HEK293 (cell line): ENCODE data around the gene AGK.

Source experiments
- CTCF ChIA-PET: fragments of 350-600 bp; formaldehyde crosslinking; extraction: SDS; loops from one replicate; lab custom pipeline; 2021; ENCODE audit warnings: antibody characterized with exemption; lab: Yijun Ruan, JAX
- POLR2A ChIA-PET: fragments of 300-600 bp; formaldehyde crosslinking; extraction: SDS; loops from one replicate; lab custom pipeline; 2020; ENCODE audit warnings: antibody characterized with exemption, inconsistent platforms; lab: Yijun Ruan, JAX
- H3K27ac ChIP-seq: fragments of 200-500 bp; sonication (Bioruptor generic); 2 replicates; pipeline ENCODE4 v1.5.1; 2014; ENCODE audit warnings: low read depth, low read length, control low read depth, inconsistent platforms; ENCODE audit errors: extremely low read depth
- H3K36me3 ChIP-seq, 2 experiments: fragments of 200-500 bp in 1 of 2; sonication (Bioruptor generic) in 1 of 2; 1 replicate in 1 of 2; 2 replicates in 1 of 2; pipeline ENCODE4 v1.5.1; 2014 to 2017; ENCODE audit warnings: inconsistent platforms in 2 of 2, low read length in 2 of 2; ENCODE audit not compliant: control insufficient read depth in 2 of 2, insufficient read depth in 1 of 2
- H3K4me1 ChIP-seq: fragments of 200-500 bp; sonication (Bioruptor generic); 2 replicates; pipeline ENCODE4 v1.5.1; 2014; ENCODE audit warnings: mild to moderate bottlenecking, low read length, inconsistent platforms; ENCODE audit not compliant: control insufficient read depth, insufficient read depth
- H3K4me3 ChIP-seq: 2 replicates; pipeline ENCODE4 v1.5.1; 2011; ENCODE audit warnings: low read depth, mild to moderate bottlenecking, control low read depth, low read length, moderate library complexity
- H3K9me3 ChIP-seq: fragments of 200-500 bp; sonication (Bioruptor generic); 2 replicates; pipeline ENCODE4 v1.5.1; 2014; ENCODE audit warnings: low read depth, low read length, inconsistent platforms; ENCODE audit not compliant: control insufficient read depth, insufficient read depth
- EGR2 ChIP-seq: fragments of 450-650 bp; formaldehyde crosslinking; IDR thresholded peaks from 2 replicates; pipeline ENCODE4 v1.5.1; 2016; ENCODE audit warnings: low read depth, missing biosample characterization, missing genetic modification characterization
- GLI4 ChIP-seq: fragments of 450-650 bp; formaldehyde crosslinking; IDR thresholded peaks from 2 replicates; pipeline ENCODE4 v1.5.1; 2016; ENCODE audit warnings: missing biosample characterization, missing genetic modification characterization
- HOXC10 ChIP-seq: sonication (generic); formaldehyde crosslinking; IDR thresholded peaks from 2 replicates; pipeline ENCODE4 v1.8.1; 2023; ENCODE audit warnings: mild to moderate bottlenecking, missing genetic modification reagents
- KLF1 ChIP-seq: fragments of 450-650 bp; formaldehyde crosslinking; IDR thresholded peaks from 2 replicates; pipeline ENCODE4 v1.5.1; 2016; ENCODE audit warnings: missing biosample characterization, missing genetic modification characterization
- ZBTB21 ChIP-seq: fragments of 450-650 bp; formaldehyde crosslinking; IDR thresholded peaks from 2 replicates; pipeline ENCODE4 v1.5.1; 2017; ENCODE audit warnings: missing biosample characterization, missing genetic modification characterization
- ZBTB8A ChIP-seq: fragments of 450-650 bp; formaldehyde crosslinking; IDR thresholded peaks from 2 replicates; pipeline ENCODE4 v1.5.1; 2016; ENCODE audit warnings: missing biosample characterization, missing genetic modification characterization
- ZFHX2 ChIP-seq: fragments of 450-650 bp; formaldehyde crosslinking; conservative IDR thresholded peaks from 2 replicates; pipeline ENCODE4 v1.5.1; 2016; ENCODE audit warnings: missing biosample characterization, missing genetic modification characterization
- ZFP41 ChIP-seq: fragments of 450-650 bp; formaldehyde crosslinking; IDR thresholded peaks from 2 replicates; pipeline ENCODE4 v1.5.1; 2016; ENCODE audit warnings: missing biosample characterization, missing genetic modification characterization, borderline replicate concordance
- ZNF133 ChIP-seq: fragments of 450-650 bp; formaldehyde crosslinking; IDR thresholded peaks from 2 replicates; pipeline ENCODE4 v1.5.1; 2016; ENCODE audit warnings: missing biosample characterization, missing genetic modification characterization
- ZNF146 ChIP-seq: fragments of 450-650 bp; formaldehyde crosslinking; IDR thresholded peaks from 2 replicates; pipeline ENCODE4 v1.5.1; 2016; ENCODE audit warnings: missing biosample characterization, missing genetic modification characterization
- ZNF19 ChIP-seq: fragments of 450-650 bp; formaldehyde crosslinking; IDR thresholded peaks from 2 replicates; pipeline ENCODE4; 2016; ENCODE audit warnings: missing biosample characterization, missing genetic modification characterization, low read depth
- ZNF23 ChIP-seq: fragments of 450-650 bp; formaldehyde crosslinking; IDR thresholded peaks from 2 replicates; pipeline ENCODE4 v1.5.1; 2016; ENCODE audit warnings: missing biosample characterization, missing genetic modification characterization, borderline replicate concordance
- ZNF239 ChIP-seq: fragments of 450-650 bp; formaldehyde crosslinking; IDR thresholded peaks from 2 replicates; pipeline ENCODE4 v1.5.1; 2016; ENCODE audit warnings: missing biosample characterization, missing genetic modification characterization
- ZNF266 ChIP-seq: fragments of 450-650 bp; formaldehyde crosslinking; IDR thresholded peaks from 2 replicates; pipeline ENCODE4 v1.5.1; 2016; ENCODE audit warnings: missing biosample characterization, missing genetic modification characterization, low read depth
- ZNF37A ChIP-seq: fragments of 450-650 bp; IDR thresholded peaks from 2 replicates; pipeline ENCODE4 v1.5.1; 2018; ENCODE audit warnings: missing biosample characterization, missing genetic modification characterization
- ZNF501 ChIP-seq: fragments of 450-650 bp; formaldehyde crosslinking; IDR thresholded peaks from 2 replicates; pipeline ENCODE4 v1.5.1; 2016; ENCODE audit warnings: missing biosample characterization, missing genetic modification characterization
- ZNF514 ChIP-seq: fragments of 450-650 bp; formaldehyde crosslinking; IDR thresholded peaks from 2 replicates; pipeline ENCODE4 v1.5.1; 2016; ENCODE audit warnings: missing biosample characterization, missing genetic modification characterization
- ZNF571 ChIP-seq: fragments of 450-650 bp; formaldehyde crosslinking; IDR thresholded peaks from 2 replicates; pipeline ENCODE4 v1.5.0; 2017; ENCODE audit warnings: missing biosample characterization, missing genetic modification characterization
- ZNF76 ChIP-seq: fragments of 450-650 bp; formaldehyde crosslinking; IDR thresholded peaks from 2 replicates; pipeline ENCODE4; 2016; ENCODE audit warnings: low read depth, missing biosample characterization, missing genetic modification characterization, borderline replicate concordance
- ZNF791 ChIP-seq: fragments of 450-650 bp; formaldehyde crosslinking; IDR thresholded peaks from 2 replicates; pipeline ENCODE4 v1.5.1; 2016; ENCODE audit warnings: missing biosample characterization, missing genetic modification characterization
- ZNF843 ChIP-seq: fragments of 450-650 bp; formaldehyde crosslinking; IDR thresholded peaks from 2 replicates; pipeline ENCODE4 v1.5.1; 2016; ENCODE audit warnings: missing biosample characterization, missing genetic modification characterization
- TF ChIP-seq, protein P1 (sequence below): fragments of 450-650 bp; formaldehyde crosslinking; IDR thresholded peaks from 2 replicates; pipeline ENCODE4; 2016; ENCODE audit warnings: missing biosample characterization, missing genetic modification characterization
- TF ChIP-seq, protein P2 (sequence below): fragments of 450-650 bp; formaldehyde crosslinking; IDR thresholded peaks from 2 replicates; pipeline ENCODE4 v1.5.1; 2016; ENCODE audit warnings: missing biosample characterization, missing genetic modification characterization

Gene AGK

DNA sequence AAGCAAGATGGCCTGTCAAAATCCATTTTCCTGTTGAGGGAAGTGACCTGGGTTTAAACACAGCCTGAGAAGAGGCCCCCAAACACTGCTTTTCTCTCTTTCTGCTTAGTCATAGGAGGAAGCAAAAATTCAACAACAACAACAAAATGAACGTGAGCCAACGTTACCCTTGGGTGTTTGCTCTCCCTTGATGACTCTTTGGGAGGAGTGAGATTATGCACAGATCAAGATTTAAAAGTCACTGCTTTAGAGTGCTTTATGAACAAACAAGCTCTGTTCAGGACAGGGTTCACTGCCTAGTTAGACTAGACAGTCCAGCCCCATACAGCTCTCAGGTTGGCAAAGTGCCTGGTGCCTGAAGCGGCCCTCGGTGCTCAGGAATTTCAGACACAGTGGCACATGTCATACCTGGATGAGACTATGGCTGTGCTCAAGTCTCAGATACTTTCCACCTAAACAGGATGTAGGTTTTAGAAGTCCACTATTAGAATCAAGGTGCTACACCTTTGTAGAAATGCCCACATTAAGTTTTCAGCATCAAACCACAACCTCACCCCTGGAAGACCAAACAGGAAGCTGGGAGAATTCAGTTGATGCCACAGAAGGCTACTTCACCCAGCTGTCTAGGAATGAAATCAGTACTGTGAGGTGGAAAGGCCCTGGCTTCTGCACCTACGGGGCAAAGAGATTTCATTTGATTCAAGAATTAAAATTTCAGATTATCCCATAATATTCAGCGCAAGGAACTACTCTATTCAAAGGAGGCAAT, 112.1 kb downstream of the AGK start:
- no peak overlapping the region for H3K27ac ChIP-seq
- TF ChIP-seq HOXC10 (CRISPR knock-in tag) (no peak), ZNF37A (tag by site-specific recombination) (no peak), ZNF266 (tag by site-specific recombination) (no peak), KLF1 (tag by site-specific recombination) (no peak), GLI4 (tag by site-specific recombination) (no peak), ZNF146 (tag by site-specific recombination) (no peak), ZNF19 (no peak), ZNF514 (tag by site-specific recombination) (no peak)
- no peak overlapping the region for H3K4me3 ChIP-seq
- CTCF ChIA-PET: interaction anchor here (1.0 to 1.7 kb wide), 2 partner anchors 9 to 13 kb away, joined by 4 to 5 read pairs; no protein-coding TSS in a partner anchor
- POLR2A ChIA-PET: no interaction called here
- no peaks in the 10 kb centered on the region for H3K4me1 ChIP-seq
- H3K36me3 ChIP-seq: peaks cover 0 to 76% of the 10 kb centered on the region in 2 experiments; a peak in 1 of 3 replicates
- no peaks in the 10 kb centered on the region for H3K9me3 ChIP-seq

DNA sequence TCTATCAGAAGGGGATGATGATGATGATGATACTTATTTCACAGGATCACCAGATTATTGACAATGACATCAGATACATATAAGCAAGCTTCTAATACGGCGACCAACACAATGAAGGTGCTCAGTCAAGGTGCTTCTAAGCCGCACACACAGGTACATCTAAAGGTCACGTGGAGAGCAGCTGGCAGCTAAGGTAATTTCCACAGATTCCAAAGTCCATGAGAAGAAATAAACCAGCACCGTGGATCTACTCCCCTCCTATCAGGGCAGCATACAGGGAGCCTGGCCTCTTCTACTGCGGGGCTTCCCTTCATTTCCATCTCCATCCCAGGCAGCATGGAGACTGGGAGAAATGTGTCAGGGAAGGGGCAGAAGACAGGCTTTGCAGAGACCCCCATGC, 113.2 kb downstream of the AGK start:
- Histone ChIP-seq H3K4me3 (no peak overlapping the region), H3K27ac (no peak overlapping the region), H3K36me3 (peaks cover 0 to 64% of the 10 kb centered on the region in 2 experiments; a peak in 1 of 3 replicates), H3K4me1 (no peaks in the 10 kb centered on the region), H3K9me3 (no peaks in the 10 kb centered on the region)
- POLR2A ChIA-PET: no interaction called here
- TF ChIP-seq ZNF843 (tag by site-specific recombination) (no peak), ZNF791 (tag by site-specific recombination) (no peak), ZNF76 (tag by site-specific recombination) (no peak), ZNF239 (tag by site-specific recombination) (no peak), ZFP41 (tag by site-specific recombination) (no peak), ZNF571 (no peak), ZBTB8A (tag by site-specific recombination) (no peak), ZBTB21 (no peak), ZNF501 (tag by site-specific recombination) (no peak), ZNF23 (tag by site-specific recombination) (no peak), ZNF133 (tag by site-specific recombination) (no peak)
- TF ChIP-seq, protein P1, sequence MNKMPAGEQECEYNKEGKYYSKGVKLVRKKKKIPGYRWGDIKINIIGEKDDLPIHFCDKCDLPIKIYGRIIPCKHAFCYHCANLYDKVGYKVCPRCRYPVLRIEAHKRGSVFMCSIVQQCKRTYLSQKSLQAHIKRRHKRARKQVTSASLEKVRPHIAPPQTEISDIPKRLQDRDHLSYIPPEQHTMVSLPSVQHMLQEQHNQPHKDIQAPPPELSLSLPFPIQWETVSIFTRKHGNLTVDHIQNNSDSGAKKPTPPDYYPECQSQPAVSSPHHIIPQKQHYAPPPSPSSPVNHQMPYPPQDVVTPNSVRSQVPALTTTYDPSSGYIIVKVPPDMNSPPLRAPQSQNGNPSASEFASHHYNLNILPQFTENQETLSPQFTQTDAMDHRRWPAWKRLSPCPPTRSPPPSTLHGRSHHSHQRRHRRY: no peak
- CTCF ChIA-PET: interaction anchor here (1.7 kb wide), 1 partner anchor 10 kb away, joined by 5 read pairs; no protein-coding TSS in a partner anchor

DNA sequence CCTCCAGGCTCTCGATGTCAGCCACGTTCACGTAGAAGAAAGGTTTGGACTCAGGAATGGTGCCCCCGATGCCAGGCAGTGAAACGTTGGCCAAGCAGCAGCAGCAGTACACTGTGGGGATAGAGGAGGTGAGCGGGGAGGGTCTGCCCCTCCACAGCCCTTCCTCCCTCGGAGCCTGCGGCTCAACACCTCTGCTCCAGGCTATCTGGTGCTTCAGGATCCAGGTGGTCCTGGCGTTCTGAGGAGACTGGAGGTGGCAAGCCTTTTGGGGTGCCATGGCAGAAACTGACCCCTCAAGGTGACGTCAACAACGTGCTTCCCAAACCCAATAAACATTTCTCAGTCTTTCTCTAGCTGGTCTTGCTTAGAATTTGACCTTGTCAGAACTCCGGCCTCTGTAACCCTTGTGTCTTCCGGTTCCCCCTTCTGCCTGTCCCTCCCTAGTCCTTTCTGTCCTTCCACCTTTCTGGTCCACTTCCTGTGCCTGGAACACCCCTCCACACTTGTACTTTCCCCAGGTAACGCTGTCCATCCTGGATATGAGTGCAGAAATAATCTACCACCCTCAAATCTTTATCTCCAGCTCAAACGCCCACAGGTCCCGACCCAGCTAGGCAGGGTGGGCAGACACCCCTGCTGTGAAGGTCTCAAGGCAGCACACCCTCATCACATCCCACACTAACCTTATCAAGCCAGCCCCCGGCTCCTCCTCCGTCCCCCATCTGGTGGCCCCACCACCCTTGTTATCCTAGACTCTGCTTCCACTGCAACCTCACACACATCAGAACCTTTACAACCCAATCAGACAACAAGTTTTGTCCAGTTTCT, 114.2 kb downstream of the AGK start:
- Histone ChIP-seq H3K9me3 (no peaks in the 10 kb centered on the region), H3K36me3 (peaks cover 0 to 54% of the 10 kb centered on the region in 2 experiments; a peak in 1 of 3 replicates), H3K27ac (no peak overlapping the region), H3K4me1 (no peaks in the 10 kb centered on the region), H3K4me3 (no peak overlapping the region)
- ChIA-PET CTCF (no interaction called here), POLR2A (no interaction called here)
- TF ChIP-seq EGR2: peak; percentile 99
- TF ChIP-seq, protein P2, sequence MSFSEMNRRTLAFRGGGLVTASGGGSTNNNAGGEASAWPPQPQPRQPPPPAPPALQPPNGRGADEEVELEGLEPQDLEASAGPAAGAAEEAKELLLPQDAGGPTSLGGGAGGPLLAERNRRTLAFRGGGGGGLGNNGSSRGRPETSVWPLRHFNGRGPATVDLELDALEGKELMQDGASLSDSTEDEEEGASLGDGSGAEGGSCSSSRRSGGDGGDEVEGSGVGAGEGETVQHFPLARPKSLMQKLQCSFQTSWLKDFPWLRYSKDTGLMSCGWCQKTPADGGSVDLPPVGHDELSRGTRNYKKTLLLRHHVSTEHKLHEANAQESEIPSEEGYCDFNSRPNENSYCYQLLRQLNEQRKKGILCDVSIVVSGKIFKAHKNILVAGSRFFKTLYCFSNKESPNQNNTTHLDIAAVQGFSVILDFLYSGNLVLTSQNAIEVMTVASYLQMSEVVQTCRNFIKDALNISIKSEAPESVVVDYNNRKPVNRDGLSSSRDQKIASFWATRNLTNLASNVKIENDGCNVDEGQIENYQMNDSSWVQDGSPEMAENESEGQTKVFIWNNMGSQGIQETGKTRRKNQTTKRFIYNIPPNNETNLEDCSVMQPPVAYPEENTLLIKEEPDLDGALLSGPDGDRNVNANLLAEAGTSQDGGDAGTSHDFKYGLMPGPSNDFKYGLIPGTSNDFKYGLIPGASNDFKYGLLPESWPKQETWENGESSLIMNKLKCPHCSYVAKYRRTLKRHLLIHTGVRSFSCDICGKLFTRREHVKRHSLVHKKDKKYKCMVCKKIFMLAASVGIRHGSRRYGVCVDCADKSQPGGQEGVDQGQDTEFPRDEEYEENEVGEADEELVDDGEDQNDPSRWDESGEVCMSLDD (tag by site-specific recombination): no peak
- peak; percentile 98 for TF ChIP-seq ZFHX2 (tag by site-specific recombination)
